ENCODE measurements around the gene FBXW7.

DNA sequence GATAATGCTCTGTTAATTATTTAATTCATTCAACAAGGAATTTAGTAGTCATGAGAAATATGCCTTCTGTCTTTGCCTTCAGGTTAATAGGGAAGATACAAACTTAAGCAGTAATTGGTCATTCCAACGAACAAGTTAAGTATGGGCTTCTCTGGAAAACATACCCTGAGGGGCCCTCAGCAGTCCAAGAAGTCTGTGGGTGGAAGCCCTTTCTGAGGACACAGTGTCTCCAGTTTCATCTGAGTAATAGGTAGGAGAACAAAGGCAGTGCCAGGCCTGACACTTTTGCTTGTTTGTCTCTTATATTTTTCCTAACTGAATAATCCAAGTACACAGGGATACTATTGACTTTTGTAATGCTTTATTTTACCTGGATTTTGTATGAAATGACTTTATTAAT lies 262.5 kb downstream of the FBXW7 start:
- TF ChIP-seq EP300 (IDR thresholded peaks at IDR 0.05; ENCODE audit: borderline replicate concordance), result no peak
- TF ChIP-seq CREB1 (IDR thresholded peaks at IDR 0.05; ENCODE audit: low read depth), result no peak
- TF ChIP-seq YY1 (IDR thresholded peaks at IDR 0.05; ENCODE audit: low read depth), result no peak
- no peak for TF ChIP-seq TCF12 (IDR thresholded peaks at IDR 0.05; ENCODE audit: low read depth)
- TF ChIP-seq FOXM1 (IDR thresholded peaks at IDR 0.05; ENCODE audit: borderline replicate concordance, low read depth), result no peak
- no peak for TF ChIP-seq ZBTB7A (IDR thresholded peaks at IDR 0.05; ENCODE audit: low read depth)
- TF ChIP-seq RAD21 (IDR thresholded peaks at IDR 0.05; ENCODE audit: low read depth), result no peak
- no peak for TF ChIP-seq TAF1 (IDR thresholded peaks at IDR 0.05; ENCODE audit: low read depth)
- no peak for TF ChIP-seq CEBPB (IDR thresholded peaks at IDR 0.05)
- TF ChIP-seq MAX (IDR thresholded peaks at IDR 0.05), result no peak
- TF ChIP-seq REST (IDR thresholded peaks at IDR 0.05; ENCODE audit: low read depth), result no peak
